Stimulated activated CD8-positive, alpha-beta memory T cell treated with anti-CD3 and anti-CD28 coated beads, Interleukin-4, amount 100 ng/mL, for 48 hours (primary cell): ENCODE results near the gene DARS2.
"Not testable (repeated sequence)": the region's sequence is repeated elsewhere in the genome, so short reads cannot be mapped to it uniquely, and the experiment has no call there.

Source experiments
- DNase-seq: peaks from one replicate; pipeline ENCODE4 v3.0.0-alpha.2; 2020

Gene DARS2

GRCh38 chr1:173862769-173863223, 38.3 kb downstream of the DARS2 start:
- DNase-seq, result peak; percentile 36

- no peak for DNase-seq
Measured at GRCh38 chr1:173863224-173864161, 39.0 kb downstream of the DARS2 start.

DNA sequence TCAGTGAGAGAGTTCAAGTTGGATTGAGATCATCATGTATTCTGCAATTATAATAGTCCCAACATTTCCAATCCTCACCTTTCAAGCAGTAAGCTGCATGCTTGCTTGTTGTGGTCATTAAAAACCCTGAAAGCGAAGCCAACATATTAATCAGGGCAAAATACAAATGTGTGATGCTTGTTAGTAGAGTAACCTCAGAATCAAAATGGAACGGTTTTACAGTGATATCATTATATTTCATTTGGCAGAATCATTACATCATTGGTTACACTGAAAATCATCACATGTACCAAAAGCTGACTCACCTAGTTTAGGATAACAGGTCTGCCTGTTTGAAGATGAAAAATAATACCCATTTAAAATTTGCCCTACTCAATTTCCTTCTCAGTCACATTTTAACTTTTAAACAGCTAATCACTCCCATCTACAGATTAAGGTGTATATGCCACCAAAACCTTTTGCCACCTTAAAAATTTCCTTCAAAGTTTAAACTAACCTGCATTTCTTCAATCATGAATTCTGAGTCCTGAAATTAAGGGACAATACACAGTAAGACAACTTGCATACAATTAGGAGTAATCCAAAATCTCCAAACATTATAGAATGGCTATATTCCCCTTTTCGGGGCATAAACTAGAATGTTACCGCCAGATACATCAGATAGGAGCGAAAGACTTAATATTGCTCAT, 39.9 kb downstream of the DARS2 start:
- DNase-seq, result no peak

DNA sequence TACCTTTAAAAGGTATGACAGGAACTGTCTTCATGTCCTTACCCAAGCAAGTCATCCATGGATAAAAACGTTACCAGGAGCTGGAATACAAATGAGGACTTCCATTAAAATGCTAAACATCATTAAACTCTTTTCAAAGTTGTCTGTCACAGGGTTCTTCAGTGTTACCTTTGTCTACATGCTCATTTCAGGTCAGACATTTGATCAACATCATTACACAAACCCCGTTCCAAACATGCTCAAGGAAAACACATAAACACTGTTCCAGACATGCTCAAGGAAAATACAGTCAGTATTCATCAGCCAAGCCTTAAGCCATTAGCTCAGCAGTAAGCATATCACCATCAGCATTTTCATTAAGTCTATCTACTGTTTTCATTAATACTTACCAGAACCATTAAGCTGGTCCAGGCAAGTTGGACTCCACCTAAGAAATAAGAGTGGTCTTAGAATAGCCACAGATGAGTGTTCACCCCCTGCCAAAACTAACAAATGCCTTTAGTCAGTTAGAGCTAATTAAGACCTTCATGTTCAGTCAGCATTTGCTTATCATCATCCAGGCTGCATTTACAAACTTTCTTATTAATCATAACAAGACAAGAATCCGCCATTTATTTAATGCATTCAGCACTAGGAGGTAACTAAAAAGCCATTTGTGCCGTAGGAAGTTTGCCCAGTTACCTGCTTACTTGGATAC, 41.1 kb downstream of the DARS2 start:
- DNase-seq, result no peak

GRCh38 chr1:173866413-173867115, 42.1 kb downstream of the DARS2 start:
- DNase-seq, result no peak

DNA sequence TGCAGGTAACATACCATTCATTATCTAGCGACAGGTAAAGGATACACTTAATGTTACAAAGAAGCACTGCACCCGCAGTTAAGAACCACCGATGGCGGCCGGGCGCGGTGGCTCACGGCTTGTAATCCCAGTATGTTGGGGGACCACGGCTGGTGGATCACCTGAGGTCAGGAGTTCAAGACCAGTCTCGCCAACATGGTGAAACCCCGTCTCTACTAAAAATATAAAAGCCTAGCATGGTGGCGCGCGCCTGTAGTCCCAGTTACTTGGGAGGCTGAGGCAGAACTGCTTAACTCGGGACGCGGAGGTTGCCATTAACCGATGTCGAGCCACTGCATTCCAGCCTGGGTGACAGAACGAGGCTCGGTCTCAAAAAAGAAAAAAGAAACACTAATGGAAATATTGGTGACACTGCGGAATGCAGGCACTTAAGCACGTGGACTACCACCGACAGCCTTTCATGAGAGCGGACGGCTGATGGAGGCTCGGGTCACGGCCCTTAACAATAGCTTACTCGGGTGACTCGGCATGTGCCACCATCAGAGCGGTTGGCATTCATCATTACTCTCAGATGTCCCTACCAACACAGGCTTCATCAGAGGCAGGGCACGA, 42.8 kb downstream of the DARS2 start:
- no peak for DNase-seq

- DNase-seq, result peak; percentile 99
Measured at GRCh38 chr1:173867753-173868265, 43.3 kb downstream of the DARS2 start, which contains the start of gene GAS5. GAS5 (minus strand) TSS chr1:173867989.

- DNase-seq, result peak; percentile 96
Measured at GRCh38 chr1:173868266-173869020, 44.0 kb downstream of the DARS2 start, which contains the start of gene ZBTB37. ZBTB37 (plus strand) TSS chr1:173868380; CDS start chr1:173870226, 1,846 bp downstream.

- DNase-seq, result no peak
Measured at GRCh38 chr1:173869021-173869359, 44.5 kb downstream of the DARS2 start.

DNA sequence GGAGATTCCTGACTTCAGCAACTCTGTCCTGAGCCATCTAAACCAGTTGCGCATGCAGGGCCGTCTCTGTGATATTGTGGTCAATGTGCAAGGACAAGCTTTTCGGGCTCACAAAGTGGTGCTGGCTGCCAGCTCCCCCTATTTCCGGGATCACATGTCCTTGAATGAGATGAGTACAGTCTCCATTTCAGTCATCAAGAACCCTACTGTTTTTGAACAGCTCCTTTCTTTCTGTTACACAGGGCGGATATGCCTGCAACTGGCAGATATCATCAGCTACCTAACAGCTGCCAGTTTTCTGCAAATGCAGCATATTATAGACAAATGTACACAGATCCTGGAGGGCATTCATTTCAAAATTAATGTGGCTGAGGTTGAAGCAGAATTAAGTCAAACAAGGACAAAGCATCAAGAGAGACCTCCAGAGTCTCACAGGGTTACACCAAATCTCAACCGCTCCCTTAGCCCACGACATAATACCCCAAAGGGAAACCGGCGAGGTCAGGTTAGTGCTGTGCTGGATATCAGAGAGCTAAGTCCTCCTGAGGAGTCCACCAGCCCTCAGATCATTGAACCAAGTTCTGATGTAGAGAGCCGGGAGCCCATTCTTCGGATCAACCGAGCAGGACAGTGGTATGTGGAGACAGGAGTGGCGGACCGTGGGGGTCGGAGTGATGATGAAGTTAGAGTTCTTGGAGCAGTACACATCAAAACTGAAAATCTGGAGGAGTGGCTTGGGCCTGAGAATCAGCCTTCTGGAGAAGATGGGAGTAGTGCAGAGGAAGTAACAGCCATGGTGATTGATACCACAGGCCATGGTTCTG, 46.0 kb downstream of the DARS2 start:
- DNase-seq, result peak; percentile 56

- no peak for DNase-seq
Measured at GRCh38 chr1:173871091-173871490, 46.6 kb downstream of the DARS2 start.

DNA sequence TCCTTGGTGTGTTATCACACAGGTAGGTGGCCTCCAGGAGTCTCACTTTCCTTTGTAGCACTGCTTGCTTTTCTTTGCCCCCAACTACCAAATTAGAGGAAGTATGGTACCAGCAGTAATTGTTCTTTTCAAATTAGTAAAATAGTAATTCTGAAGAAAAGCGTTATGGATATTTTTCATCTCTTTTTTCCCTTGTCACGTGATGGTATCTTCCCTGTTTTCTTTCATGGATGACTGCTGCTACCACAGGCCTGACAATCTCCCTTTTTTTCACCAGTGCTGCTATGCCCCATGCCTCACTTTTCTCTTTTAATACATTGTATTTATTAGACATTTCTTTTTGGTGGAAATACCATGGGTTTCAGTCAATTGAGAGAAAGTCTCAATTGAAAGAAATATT, 47.0 kb downstream of the DARS2 start:
- no peak for DNase-seq

GRCh38 chr1:173876732-173877131, 52.3 kb downstream of the DARS2 start:
- DNase-seq, result no peak

GRCh38 chr1:173878251-173878650, 53.8 kb downstream of the DARS2 start:
- DNase-seq, result no peak

DNA sequence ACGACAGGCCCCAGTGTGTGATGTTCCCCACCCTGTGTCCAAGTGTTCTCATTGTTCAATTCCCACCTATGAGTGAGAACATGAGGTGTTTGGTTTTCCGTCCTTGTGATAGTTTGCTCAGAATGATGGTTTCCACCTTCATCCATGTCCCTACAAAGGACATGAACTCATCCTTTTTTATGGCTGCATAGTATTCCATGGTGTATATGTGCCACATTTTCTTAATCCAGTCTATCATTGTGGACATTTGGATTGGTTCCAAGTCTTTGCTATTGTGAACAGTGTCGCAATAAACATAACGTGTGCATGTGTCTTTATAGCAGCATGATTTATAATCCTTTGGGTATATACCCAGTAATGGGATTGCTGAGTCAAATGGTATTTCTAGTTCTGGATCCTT, 56.6 kb downstream of the DARS2 start:
- not testable (repeated sequence) for DNase-seq

DNA sequence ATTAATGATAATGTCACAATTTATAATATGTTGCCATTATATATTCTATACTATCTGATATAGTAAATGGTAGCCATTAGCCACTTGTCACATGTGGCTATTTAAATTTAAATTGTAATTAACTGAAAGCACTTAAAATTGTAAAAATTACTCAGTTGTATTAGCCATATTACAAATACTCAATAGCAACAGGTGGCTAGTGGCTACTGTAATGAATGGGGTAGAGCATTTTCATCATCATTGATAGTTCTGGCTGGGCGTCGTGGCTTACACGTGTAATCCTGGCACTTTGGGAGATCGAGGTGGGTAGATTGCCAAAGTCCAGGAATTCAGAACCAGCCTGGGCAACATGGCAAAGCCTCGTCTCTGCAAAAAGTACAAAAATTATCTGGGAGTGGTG, 60.2 kb downstream of the DARS2 start:
- no peak for DNase-seq

DNA sequence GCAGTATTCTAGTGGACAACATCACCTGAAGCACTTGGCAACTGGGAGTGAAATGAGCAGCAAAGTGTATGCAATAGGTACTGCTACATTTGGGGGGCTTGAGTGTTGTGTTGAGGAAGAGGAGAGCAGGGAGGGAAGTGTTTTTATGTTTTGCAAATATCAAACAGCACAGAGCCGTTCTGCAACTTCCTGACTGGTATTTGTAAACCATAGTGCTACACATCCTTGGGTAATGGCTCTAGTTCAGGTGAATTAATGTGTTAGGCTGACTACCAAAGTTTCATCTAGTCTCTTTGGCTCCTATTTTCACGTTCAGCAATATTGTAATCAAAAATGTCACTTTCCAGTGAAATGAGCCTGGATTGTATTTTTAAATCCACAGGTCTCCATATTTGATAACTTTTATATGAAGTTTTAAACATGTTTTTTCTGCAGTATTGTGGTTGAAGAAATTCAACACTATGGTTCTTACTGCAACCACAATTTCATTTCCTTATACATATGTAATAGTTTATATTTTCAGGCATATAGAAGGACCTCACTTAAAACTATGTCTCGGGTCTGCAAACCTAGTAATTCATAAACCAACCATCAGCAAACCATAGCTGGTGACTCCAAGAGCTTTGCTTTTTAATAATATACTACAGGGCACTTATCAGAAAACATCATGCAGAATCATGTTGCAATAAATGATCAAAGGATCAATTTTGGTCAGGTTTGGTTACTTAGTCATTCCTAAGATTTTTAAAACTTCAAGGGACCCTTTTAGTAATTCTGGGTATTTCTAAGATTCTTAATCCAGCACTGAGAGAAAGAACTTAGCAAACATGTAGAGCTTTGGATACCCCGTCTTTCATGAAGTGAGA, 62.5 kb downstream of the DARS2 start:
- DNase-seq, result no peak

GRCh38 chr1:173887627-173888026, 63.2 kb downstream of the DARS2 start:
- no peak for DNase-seq

DNA sequence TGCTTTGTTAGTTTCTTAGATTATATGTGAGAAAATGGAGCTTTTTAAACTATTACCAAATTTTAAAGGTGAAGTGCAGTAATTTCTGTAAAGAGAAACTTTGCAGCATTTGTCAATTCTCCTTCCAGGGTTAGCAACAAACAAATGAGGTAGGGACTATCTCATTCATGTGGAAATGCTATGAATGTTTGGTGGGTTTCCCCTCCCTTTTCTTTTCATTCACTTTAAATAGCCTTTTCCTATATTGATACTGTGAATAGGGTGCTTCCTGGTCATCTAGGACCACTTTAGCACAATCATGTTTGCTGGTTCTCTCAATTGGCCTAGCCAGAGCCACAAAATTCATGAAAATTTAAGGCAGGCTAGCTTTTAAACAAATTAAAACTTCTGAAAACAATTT, 64.3 kb downstream of the DARS2 start:
- DNase-seq, result no peak
